GM18502 (cell line): ENCODE data around the gene DLST.

Experiments used
- ATAC-seq: cut with Tn5 transposase; IDR thresholded peaks from one replicate; pipeline ENCODE4 v1.9.1; 2021; ENCODE audit warnings: mild to moderate bottlenecking; ENCODE audit not compliant: unreplicated experiment, poor library complexity

DLST gene

DNA sequence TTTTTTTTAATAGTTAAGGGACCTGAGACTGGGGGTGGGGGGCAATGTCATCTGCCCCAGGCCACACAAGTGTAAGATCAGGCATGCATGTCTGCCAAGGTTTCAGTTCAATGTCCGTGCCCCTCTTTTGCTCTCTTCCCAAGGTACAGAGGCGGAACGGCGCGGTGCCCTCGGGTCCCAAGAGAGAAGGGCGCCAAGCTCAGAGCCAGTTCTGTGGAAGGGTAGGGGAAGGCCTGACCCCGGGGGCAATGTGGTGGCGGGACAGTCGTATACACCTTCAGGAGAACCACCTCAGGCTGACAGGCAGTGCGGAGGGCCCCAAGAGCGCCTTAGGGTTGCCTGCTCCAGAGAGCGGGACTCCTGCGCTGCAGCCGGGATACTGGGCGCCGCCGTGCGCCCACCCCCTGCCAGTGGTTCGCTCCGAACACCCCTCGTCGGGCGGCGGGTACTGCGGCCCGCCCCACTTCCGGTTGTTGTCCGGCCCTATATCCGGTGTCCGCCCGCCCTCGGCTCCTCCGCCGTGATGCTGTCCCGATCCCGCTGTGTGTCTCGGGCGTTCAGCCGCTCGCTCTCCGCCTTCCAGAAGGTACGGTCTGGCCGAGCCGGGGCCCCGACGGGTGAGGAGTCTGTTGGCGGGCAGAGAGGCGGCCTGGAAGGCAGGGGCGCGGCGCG lies at the start of gene DLST:
Gene DLST, plus strand, starts transcription at position 486 of the 672 bp plus-strand sequence. Its CDS starts 38 bp downstream, at position 524.
- peak; percentile 92 for ATAC-seq

DNA sequence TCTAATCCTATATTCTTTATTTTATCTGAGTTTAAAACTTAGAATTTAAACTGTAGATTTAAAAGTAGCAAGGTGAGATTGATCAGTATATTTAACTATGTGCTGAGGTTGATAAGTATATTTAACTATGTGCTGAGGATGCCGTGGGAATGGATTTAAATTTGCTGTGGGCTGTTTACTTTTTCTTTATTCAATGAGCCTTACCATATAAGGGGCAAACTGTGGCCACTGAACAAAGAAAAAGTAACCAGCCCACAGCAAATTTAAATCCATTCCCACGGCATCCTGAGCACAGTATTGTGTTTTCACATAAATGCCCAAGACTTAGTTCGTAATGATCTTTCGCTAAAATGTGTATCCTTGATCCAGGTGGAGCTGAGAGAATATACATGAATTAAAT lies 48.9 kb upstream of the DLST start:
- ATAC-seq, result no peak

DNA sequence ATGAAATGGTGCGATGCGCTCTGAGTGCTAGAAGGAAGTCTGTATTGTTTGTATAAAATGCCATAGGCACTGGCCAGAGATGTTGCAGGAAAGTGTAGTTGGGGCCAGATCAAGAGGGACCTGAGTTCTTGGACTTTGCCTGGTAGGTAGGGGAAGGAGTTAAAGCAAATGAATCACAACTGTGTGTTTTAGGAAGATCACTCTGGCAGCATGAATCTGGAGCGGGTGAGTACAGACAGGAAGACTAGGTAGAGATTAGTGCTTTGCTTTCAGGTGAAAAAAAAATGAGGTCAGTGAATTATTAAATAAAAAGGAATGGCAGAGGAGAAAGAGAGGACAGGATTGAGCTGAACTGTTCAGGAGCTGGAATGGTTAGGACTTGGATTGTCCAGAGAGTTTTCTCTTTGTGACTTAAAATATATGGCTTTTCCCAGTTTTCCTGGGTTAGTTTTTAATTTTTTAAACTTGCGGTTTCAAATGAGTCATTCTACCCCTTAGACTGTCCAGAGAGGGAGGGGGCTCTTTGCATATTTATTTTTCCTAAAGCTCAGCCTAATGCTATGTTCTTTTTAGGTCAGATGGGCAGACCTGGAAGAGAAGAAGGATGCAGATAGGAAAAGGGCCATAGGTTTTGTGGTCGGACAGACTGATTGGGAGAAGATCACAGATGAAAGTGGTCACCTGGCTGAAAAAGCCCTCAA lies 46.9 kb upstream of the DLST start:
- ATAC-seq, result no peak

DNA sequence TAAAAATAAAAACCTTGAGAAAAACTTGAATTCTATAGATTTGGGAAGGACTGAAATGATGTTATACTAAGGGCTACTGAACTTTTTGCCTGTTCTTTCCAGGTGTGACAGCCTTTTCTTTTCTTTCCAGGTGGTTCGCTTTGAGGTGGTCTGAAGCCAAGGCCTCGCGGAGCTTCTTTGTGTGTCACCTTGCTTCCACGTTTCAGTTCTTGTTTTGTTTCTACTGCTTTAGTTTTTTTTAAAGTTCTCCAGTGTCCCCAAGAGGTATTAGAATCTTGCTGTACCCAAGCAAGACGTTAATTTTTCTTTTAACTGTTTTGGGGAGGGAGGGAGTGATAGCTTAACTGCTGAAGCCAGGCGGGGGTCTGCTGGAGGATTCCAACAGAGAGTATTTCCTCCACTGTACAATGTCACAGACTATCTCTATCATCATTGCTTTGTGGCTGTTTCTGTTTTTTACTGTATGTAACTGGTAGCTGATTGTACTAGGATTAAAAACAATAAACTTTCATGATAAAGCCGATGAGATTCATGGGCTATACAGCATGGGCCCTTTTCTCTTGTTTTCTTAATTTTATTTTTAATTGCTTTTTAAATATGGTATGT lies 46.0 kb upstream of the DLST start:
- no peak for ATAC-seq

DNA sequence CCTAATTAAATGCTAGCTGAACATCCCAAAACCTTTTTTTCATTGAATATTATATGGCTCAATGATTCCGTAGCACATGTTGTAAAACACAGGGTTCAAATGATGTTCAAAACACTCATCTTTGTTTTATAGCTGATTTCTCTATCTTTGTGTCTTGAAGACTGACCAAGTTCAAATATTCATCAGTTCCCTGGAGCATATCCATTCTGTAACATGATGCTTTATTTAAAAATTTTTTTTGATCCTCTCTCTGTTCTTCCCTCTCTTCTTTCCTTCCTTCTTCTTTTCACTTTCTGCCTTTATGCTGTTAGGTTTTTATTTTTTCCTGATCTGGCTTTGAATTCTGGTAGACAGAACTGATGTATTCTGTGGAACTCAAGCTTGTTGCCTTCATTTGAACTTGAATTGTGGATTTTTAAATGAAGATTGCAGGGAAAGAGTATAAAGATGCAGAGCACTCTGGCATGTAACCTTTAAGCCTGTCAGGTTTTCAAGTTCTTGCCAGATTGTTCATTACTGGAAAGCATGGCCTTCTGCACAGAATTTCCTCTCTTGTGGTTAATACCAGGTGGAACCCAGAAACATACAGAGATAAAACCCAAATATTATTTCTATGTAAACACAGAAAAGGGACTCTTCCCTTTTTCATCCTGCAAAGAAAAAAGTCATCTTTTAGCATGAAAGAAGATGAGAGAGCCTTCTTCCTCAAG lies 45.3 kb upstream of the DLST start:
- no peak for ATAC-seq

DNA sequence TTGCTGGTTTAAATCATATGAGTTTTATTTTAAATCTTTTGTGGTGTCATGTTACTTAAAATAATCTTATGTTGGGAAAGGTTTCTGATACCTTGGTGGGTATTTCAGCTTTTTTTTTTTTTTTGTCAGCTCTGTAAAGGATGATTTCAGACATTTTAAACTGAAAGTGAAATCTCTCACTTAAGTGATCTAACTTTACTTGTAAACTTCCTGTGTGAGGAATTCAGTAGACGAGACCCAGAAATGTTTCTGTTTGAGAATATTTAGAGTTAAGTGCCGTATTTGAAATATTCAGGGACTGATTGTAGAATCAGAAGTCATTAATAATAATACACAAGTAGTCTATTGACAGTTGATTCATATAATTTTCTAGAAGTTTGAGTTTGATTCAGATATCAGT lies 43.5 kb upstream of the DLST start:
- ATAC-seq, result no peak

DNA sequence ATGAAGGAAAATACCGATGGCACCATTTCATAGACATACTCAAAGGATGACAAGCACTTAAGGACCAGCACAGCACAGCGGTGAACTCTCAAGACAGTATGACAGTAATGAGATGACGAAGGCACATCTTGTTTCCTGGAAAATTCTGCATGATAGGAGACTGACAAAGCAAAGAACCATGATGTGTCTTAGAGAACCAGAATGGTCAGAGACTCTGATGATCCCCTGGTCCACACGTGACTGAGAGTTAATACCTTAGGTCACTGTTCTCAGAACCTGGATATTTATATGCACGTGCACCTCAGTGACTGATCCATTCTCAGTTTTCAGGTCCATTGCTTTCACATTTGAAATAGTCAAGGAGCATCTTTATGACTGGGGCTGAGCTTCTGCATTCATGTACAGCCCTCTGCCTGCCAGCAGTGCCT lies 41.1 kb upstream of the DLST start:
- no peak for ATAC-seq

DNA sequence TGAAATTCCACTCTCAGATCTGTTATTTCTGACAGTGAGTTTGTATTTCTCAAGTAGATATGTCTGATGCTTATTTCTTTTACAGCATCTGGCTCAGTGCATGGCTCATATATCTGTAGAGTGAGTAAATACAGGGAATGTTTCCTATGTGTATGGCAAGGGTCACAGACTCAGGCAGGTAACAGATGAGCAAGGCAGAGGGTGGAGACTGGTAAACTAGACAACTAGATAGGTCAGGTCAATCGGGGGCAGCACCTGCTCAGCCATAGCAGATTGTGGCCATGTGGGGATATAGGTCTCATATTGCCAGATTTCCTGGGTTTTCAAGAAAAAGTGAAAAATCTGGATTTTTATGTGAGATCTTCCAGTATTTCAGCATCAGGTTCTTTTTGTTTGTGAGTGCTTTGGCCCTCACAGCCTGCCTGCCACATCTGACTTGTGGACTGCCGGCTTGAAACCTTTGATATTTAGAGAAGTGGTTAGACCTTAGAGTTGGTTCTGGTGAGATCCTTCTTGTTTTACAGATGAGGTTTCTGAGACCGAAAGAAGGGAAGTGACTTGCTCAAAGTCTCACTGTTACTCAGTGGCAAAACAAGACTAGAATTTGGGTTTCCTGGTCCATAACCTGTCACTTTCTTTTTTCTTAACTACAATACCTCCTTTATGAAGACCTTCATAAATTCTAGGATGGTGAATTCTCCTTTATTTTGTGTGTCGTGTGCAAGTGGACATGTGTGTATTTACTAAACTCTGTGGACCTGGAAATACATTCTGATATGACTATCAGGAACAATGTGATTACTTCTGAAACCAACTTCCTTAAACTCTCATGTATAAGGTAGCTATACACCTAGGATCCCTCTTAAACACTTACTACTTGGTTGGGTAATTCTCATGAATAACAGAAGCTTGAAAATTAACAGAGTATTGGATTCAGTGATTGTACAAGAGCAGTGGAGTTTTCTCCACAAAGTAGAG lies 40.2 kb upstream of the DLST start:
- ATAC-seq, result peak; percentile 71

DNA sequence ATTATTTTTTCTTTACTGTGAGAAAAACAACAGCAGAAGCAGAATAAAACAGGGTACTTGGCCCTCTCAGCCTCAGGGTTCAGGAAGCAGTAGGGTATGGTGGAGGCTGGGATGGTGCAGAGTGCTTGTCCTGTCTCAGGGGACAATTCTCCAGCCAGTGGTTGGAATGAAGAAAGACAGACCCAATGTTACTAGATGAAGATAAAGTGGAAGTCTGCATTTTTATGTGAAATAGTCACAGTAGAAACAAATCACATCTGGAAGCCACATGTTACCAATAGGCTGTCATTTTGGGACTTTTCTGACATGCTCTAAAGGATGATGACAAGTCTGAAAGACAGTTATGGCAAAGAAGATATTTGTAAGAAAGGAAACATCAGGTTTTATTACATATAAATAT lies 38.1 kb upstream of the DLST start:
- ATAC-seq, result no peak

DNA sequence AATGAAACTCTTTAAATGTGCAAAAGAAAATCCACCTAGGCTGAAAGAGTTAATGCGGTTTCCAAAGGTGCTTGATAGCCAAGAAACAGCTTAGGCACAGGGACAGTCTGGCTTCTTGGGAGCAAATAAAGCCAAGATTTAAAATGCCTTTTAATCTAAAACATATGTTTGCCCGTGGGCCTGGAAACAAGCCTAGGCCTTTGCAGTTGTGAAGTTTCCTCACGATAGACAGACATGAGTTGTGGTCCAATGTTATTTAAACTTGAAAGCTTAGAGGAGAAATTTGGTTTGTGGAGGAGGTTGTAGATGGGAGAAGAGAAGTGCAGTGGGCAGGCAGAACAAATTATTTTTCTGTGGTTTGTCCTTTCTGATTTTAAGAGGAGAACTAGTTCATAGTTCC lies 35.5 kb upstream of the DLST start:
- no peak for ATAC-seq

DNA sequence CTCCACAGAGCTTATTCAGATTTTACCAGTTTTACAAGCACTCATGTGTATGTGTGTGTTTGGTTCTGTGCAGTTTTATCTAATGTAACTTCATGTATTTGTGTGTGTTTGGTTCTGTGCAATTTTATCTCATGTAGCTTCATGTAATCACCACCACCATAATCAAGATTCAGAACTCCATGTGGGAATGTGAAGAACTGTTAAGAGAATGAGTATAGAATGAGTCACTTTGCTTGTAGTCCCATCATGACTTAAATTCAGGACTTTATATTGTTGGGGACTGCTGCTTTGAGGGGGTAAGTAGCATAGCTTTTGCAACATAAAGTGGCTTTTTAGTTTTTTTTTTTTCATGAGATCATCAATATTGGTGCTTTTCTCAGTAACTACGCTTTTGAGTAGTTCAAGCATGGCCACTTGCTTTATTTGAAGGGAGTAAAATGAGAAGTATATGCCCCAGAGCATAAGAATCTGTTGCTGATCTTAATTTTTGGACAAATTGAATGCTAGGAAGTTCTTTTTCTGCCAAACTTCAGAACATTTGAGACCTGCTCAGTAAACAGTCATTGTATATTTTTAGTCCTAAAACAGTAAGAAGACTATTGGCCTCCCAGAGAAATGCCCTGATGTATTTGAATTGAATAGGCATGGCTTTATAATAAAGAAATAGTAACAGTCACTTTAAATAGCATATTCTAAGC lies 34.6 kb upstream of the DLST start:
- no peak for ATAC-seq

DNA sequence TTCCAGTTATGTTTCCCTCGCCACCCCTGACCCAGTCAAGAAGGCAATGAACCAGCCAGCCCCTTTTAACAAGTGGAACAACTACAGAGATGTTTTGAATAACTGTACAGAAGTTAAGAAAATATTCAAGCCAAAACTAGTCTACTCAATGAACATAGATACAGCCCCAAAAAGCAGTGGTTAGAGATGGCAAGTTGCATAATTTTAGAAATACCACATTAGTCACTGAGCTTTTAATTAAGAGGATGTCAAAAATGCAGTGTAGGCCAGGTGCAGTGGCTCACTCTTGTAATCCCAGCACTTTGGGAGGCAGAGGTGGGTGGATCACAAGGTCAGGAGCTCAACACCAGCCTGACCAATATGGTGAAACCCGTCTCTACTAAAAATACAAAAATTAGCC lies 32.9 kb upstream of the DLST start:
- no peak for ATAC-seq

DNA sequence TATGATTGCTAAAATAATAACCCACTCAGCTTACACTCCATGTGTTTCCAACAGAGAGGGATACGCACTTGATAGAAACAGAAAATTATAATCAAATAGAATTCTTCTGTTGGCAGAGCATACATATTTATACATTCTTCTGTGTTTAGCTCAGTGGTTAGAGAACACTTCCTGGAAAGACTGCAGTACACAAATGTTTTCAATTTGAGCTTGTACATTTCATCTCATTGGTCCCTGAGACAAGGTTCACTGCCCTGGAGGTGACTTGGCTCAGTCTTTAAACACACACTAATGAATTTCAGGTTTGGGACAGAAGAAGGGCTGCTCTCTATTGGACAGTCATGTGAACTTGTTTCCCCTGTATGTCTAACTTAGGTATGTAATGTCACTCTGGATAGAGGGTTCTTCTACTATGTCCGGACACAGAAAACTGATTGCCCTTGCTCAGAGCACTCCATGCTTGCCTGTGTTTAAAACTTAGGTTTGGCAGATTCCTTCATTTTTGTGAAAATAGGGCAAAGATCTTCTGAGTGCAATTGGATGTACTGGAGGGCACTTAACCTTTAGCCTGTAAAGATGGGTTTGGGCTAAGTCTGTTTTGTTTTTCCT lies 28.7 kb upstream of the DLST start:
- ATAC-seq, result no peak

DNA sequence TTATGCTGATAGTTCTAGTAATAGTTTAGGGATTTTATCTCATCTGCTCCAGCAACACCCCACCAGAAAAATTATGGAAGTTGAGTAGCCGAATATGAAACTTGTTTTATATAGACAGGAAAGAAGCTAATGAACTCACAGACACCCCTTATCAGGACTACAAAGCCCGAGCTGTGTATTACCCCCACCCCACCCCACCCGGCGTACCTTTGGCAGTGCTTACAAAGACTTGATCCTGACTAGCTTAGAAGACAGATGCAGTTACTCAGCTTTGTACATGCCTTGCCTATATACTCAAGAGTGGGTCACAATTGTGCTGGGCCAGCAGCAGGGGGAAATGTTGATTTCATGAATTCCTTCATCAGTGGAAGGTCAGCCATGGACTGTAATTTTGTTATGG lies 28.1 kb upstream of the DLST start:
- no peak for ATAC-seq

DNA sequence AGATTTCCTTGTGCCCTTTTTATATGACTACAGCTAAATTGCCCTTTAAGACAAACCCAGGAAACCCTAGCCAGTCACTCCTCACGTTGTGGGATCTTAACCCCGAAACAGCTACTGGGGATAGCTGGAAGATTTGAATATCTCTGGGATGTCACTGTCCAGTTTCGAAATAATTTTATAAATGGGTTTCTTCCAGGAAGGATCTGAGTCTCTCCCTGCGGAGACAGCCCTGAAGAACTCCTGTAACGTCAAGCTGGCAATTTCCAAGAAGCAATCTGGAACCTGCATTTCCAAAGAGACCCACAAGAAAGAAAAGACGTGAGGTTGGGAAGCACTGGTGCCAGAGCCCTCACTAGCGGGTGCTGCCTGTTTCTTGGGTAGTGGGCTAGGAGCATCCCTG lies 26.7 kb upstream of the DLST start:
- ATAC-seq, result no peak

DNA sequence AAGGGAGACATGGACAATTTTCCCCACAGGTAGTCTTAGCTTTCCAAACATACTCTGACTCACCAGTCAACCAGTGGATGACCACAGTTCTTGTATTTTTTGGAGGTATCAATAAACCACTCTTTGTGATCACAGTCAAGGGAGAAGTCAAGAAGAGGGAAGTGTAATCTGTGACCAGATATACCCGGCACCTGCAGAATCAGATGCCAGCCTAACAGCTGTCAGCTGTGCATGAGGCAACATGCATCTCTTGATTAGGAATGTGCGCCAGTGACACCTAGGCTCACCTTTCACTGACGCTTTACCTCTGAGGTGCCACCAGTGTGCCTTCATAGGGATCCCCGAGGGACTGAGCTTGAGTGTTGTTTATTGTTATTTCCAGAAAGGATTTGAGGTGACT lies 25.8 kb upstream of the DLST start:
- no peak for ATAC-seq

DNA sequence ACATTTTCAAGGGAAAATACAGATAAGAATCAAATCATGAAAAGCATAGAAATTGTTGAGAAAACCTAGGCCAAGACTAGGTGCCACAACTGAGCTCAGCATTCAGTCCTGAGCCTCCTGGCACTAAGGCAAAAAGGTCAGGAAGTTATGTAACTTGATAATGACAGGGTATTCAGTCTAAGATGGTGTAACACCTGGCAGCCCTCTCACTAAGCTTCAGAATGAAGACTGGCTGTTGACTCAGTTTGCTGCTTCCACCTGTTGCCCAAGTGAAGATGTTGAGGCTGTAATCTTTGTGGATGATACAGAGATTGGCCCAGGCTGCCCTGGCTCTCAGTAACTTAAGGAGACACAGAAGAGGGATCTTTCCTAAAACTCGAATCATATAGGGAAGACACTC lies 25.4 kb upstream of the DLST start:
- no peak for ATAC-seq

DNA sequence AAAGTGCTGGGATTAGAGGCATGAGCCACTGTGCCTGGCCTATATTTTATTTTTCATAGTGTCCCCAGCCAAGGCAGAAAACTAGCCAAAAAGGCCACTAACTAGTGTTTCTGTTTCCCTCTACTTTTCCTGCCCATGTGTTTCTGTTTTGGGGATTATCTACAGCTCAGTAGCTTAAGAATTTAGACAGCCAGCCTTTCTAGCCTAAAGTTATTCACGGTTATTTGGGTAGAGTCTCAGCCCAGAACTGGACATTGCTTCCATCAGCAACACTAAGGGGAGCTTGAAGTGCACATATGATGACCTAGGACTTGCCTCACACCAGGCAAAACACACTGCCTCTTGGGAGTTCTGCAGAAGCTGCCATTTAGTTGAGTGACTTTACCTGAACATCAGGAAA lies 23.7 kb upstream of the DLST start:
- ATAC-seq, result no peak
